WTC11 (cell line): Measurements from ENCODE around the gene AFAP1L2. TPM values are rescaled to one million over a fixed set of nuclear protein-coding genes. Genes with fewer than 3 reads are reported as not detected.

Experiments
- ATAC-seq: fragments of 200-7000 bp; cut with Tn5 transposase; 2 replicates; pipeline ENCODE4 v1.10.0; 2021; ENCODE audit warnings: mild to moderate bottlenecking, moderate library complexity
- CTCF ChIA-PET: fragments of 300-600 bp; sonication (Branson Sonifier 250); formaldehyde crosslinking; loops from one replicate; lab custom pipeline; 2021; ENCODE audit warnings: antibody characterized with exemption; lab: Charles Lee
- POLR2A ChIA-PET: fragments of 350-600 bp; sonication (Branson Sonifier 250); formaldehyde crosslinking; loops from one replicate; lab custom pipeline; 2021; ENCODE audit warnings: antibody characterized with exemption; lab: Charles Lee
- DNase-seq: peaks from one replicate; pipeline ENCODE4 v3.0.0; 2021; ENCODE audit warnings: low spot score
- H3K27ac Mint-ChIP-seq: 2 replicates; pipeline ENCODE4 v1.8.0; 2021; ENCODE audit warnings: mixed read lengths
- H3K27me3 Mint-ChIP-seq: 2 replicates; pipeline ENCODE4 v1.8.0; 2021; ENCODE audit warnings: low read depth, mild to moderate bottlenecking, moderate library complexity, mixed read lengths
- H3K36me3 Mint-ChIP-seq: 2 replicates; pipeline ENCODE4 v1.8.0; 2021; ENCODE audit warnings: mixed read lengths
- H3K4me1 Mint-ChIP-seq: 2 replicates; pipeline ENCODE4 v1.8.0; 2022; ENCODE audit warnings: mixed read lengths
- H3K4me3 Mint-ChIP-seq: 2 replicates; pipeline ENCODE4 v1.8.0; 2021; ENCODE audit warnings: mild to moderate bottlenecking, moderate library complexity, mixed read lengths
- H3K9me3 Mint-ChIP-seq: 2 replicates; pipeline ENCODE4 v1.8.0; 2021; ENCODE audit warnings: mixed read lengths
- CBFB ChIP-seq: sonication (generic); formaldehyde crosslinking; IDR thresholded peaks from 2 replicates; pipeline ENCODE4 v1.8.1; 2022; ENCODE audit warnings: mild to moderate bottlenecking, low read depth, missing genetic modification reagents
- E2F5 ChIP-seq: sonication (generic); formaldehyde crosslinking; IDR thresholded peaks from 2 replicates; pipeline ENCODE4 v1.8.1; 2022; ENCODE audit warnings: mild to moderate bottlenecking, moderate library complexity, missing genetic modification reagents
- ETV6 ChIP-seq: sonication (generic); formaldehyde crosslinking; IDR thresholded peaks from 2 replicates; pipeline ENCODE4 v1.8.1; 2022; ENCODE audit warnings: mild to moderate bottlenecking, missing genetic modification reagents
- FOXJ3 ChIP-seq: sonication (generic); formaldehyde crosslinking; IDR thresholded peaks from 2 replicates; pipeline ENCODE4 v1.9.0; 2021; ENCODE audit warnings: missing genetic modification reagents, mild to moderate bottlenecking, borderline replicate concordance
- HMGA2 ChIP-seq: fragments of 250-450 bp; sonication (Bioruptor Pico); IDR thresholded peaks from 2 replicates; pipeline ENCODE4 v1.4.0; 2021; ENCODE audit warnings: mild to moderate bottlenecking, moderate library complexity
- IRF1 ChIP-seq: sonication (generic); formaldehyde crosslinking; IDR thresholded peaks from 2 replicates; pipeline ENCODE4 v1.8.0; 2023; ENCODE audit warnings: missing genetic modification reagents
- NFATC4 ChIP-seq: fragments of 250-450 bp; sonication (Bioruptor Pico); IDR thresholded peaks from 2 replicates; pipeline ENCODE4 v1.9.0; 2021; ENCODE audit warnings: mild to moderate bottlenecking
- NFYB ChIP-seq: sonication (generic); formaldehyde crosslinking; conservative IDR thresholded peaks from 2 replicates; pipeline ENCODE4 v1.8.0; 2022; ENCODE audit warnings: low read depth, missing genetic modification reagents
- PRDM15 ChIP-seq: sonication (generic); formaldehyde crosslinking; IDR thresholded peaks from 2 replicates; pipeline ENCODE4 v1.8.0; 2022; ENCODE audit warnings: missing genetic modification reagents
- STAT6 ChIP-seq: sonication (generic); formaldehyde crosslinking; conservative IDR thresholded peaks from 2 replicates; pipeline ENCODE4 v1.8.1; 2023; ENCODE audit warnings: mild to moderate bottlenecking, low read depth, missing genetic modification reagents, moderate library complexity
- TEAD1 ChIP-seq: sonication (generic); formaldehyde crosslinking; IDR thresholded peaks from 2 replicates; pipeline ENCODE4 v1.8.0; 2022; ENCODE audit warnings: mild to moderate bottlenecking, missing genetic modification reagents
- ZNF121 ChIP-seq: sonication (generic); formaldehyde crosslinking; IDR thresholded peaks from 2 replicates; pipeline ENCODE4 v1.8.0; 2023; ENCODE audit warnings: missing genetic modification reagents
- ZNF263 ChIP-seq: sonication (generic); formaldehyde crosslinking; IDR thresholded peaks from 2 replicates; pipeline ENCODE4 v1.8.1; 2022; ENCODE audit warnings: low read depth, mild to moderate bottlenecking, moderate library complexity, missing genetic modification reagents
- ZNF423 ChIP-seq: fragments of 250-450 bp; sonication (Bioruptor Pico); IDR thresholded peaks from 2 replicates; pipeline ENCODE4 v2.1.2; 2022; ENCODE audit warnings: mild to moderate bottlenecking, moderate library complexity
- ZSCAN18 ChIP-seq: fragments of 250-450 bp; sonication (Bioruptor Pico); IDR thresholded peaks from 2 replicates; pipeline ENCODE4 v2.1.2; 2022; ENCODE audit warnings: mild to moderate bottlenecking, moderate library complexity
- total RNA-seq: library from RNA; stranded (reverse); gene quantifications from 3 replicates; pipeline ENCODE4 v1.2.3, GENCODE V29; 2021
- TF ChIP-seq, protein P1 (sequence below): sonication (generic); formaldehyde crosslinking; IDR thresholded peaks from 2 replicates; pipeline ENCODE4 v1.8.1; 2023; ENCODE audit warnings: mild to moderate bottlenecking, missing genetic modification reagents, moderate library complexity
- TF ChIP-seq, protein P2 (sequence below): sonication (generic); formaldehyde crosslinking; conservative IDR thresholded peaks from 2 replicates; pipeline ENCODE4 v1.8.1; 2022; ENCODE audit warnings: mild to moderate bottlenecking, missing genetic modification reagents
- TF ChIP-seq, protein P3 (sequence below): sonication (generic); formaldehyde crosslinking; IDR thresholded peaks from 2 replicates; pipeline ENCODE4 v1.8.1; 2023; ENCODE audit warnings: mild to moderate bottlenecking, missing genetic modification reagents, borderline replicate concordance
- TF ChIP-seq, protein P4 (sequence below): sonication (generic); formaldehyde crosslinking; IDR thresholded peaks from 2 replicates; pipeline ENCODE4 v1.8.0; 2022; ENCODE audit warnings: mild to moderate bottlenecking, missing genetic modification reagents

The AFAP1L2 gene
- total RNA-seq, 1 experiment from 2014 or later: 5.0 TPM

DNA sequence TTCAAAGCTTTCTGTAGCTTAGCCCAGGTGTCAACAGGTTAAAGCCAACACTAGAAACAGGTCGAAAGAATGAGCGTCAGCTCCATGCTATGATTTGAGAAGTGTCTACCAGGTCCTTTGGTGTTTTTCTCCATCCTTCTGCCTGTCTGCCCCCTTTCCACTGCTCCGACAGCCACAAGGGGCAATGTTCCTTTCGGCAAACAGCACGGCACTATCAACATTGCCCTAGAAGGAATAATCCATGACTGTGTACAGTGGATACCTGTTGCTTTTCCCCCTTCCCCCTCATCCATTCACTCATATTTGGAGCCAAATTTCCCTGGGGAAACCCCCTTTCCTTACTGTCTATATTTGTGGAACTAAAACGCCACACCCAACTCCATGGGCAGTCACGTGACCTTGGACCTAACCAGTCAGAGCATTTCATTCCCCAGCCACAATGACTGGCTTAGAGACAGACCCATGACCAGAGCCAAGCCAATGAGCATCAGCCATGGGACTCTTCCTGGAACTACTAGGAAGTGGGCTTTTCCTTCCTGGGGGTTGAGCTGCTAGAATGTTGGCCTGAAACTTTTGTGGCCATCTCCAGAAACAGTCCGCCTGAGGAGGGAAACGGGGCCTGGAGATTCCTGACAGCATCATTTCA, 51.5 kb downstream of the AFAP1L2 start:
- POLR2A ChIA-PET: no interaction called here
- Mint-ChIP-seq H3K27ac (no peak overlapping the region), H3K27me3 (no peaks in the 10 kb centered on the region), H3K4me3 (no peak overlapping the region), H3K36me3 (no peaks in the 10 kb centered on the region), H3K4me1 (peaks cover 28% of the 10 kb centered on the region), H3K9me3 (no peaks in the 10 kb centered on the region)
- no peak for DNase-seq
- ATAC-seq: peak; percentile 50
- CTCF ChIA-PET: interaction anchor here (0.6 to 1.2 kb wide), 3 partner anchors 36 to 119 kb away, joined by 3 read pairs; no protein-coding TSS in a partner anchor
- TF ChIP-seq ZNF423 (CRISPR knock-in tag) (no peak), TEAD1 (CRISPR knock-in tag) (no peak), FOXJ3 (CRISPR knock-in tag) (no peak)
- TF ChIP-seq, protein P1, sequence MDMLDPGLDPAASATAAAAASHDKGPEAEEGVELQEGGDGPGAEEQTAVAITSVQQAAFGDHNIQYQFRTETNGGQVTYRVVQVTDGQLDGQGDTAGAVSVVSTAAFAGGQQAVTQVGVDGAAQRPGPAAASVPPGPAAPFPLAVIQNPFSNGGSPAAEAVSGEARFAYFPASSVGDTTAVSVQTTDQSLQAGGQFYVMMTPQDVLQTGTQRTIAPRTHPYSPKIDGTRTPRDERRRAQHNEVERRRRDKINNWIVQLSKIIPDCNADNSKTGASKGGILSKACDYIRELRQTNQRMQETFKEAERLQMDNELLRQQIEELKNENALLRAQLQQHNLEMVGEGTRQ (CRISPR knock-in tag): peak; percentile 69
- TF ChIP-seq, protein P2, sequence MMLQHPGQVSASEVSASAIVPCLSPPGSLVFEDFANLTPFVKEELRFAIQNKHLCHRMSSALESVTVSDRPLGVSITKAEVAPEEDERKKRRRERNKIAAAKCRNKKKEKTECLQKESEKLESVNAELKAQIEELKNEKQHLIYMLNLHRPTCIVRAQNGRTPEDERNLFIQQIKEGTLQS (CRISPR knock-in tag): no peak

- DNase-seq: peak; percentile 38
- Mint-ChIP-seq H3K4me1 (peaks cover 26% of the 10 kb centered on the region), H3K9me3 (no peaks in the 10 kb centered on the region), H3K4me3 (no peak overlapping the region), H3K36me3 (no peaks in the 10 kb centered on the region), H3K27me3 (no peaks in the 10 kb centered on the region), H3K27ac (no peak overlapping the region)
- ATAC-seq: peak; percentile 67
- CTCF ChIA-PET: no interaction called here
- POLR2A ChIA-PET: no interaction called here
- TF ChIP-seq PRDM15 (no peak), CBFB (no peak), NFYB (CRISPR knock-in tag) (no peak), NFATC4 (CRISPR knock-in tag) (no peak), IRF1 (CRISPR knock-in tag) (no peak), HMGA2 (no peak), ZNF121 (CRISPR knock-in tag) (no peak), ETV6 (CRISPR knock-in tag) (no peak), ZSCAN18 (CRISPR knock-in tag) (no peak), STAT6 (CRISPR knock-in tag) (no peak), E2F5 (CRISPR knock-in tag) (no peak), ZNF263 (CRISPR knock-in tag) (no peak)
- TF ChIP-seq, protein P3, sequence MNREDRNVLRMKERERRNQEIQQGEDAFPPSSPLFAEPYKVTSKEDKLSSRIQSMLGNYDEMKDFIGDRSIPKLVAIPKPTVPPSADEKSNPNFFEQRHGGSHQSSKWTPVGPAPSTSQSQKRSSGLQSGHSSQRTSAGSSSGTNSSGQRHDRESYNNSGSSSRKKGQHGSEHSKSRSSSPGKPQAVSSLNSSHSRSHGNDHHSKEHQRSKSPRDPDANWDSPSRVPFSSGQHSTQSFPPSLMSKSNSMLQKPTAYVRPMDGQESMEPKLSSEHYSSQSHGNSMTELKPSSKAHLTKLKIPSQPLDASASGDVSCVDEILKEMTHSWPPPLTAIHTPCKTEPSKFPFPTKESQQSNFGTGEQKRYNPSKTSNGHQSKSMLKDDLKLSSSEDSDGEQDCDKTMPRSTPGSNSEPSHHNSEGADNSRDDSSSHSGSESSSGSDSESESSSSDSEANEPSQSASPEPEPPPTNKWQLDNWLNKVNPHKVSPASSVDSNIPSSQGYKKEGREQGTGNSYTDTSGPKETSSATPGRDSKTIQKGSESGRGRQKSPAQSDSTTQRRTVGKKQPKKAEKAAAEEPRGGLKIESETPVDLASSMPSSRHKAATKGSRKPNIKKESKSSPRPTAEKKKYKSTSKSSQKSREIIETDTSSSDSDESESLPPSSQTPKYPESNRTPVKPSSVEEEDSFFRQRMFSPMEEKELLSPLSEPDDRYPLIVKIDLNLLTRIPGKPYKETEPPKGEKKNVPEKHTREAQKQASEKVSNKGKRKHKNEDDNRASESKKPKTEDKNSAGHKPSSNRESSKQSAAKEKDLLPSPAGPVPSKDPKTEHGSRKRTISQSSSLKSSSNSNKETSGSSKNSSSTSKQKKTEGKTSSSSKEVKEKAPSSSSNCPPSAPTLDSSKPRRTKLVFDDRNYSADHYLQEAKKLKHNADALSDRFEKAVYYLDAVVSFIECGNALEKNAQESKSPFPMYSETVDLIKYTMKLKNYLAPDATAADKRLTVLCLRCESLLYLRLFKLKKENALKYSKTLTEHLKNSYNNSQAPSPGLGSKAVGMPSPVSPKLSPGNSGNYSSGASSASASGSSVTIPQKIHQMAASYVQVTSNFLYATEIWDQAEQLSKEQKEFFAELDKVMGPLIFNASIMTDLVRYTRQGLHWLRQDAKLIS (CRISPR knock-in tag): no peak
- TF ChIP-seq, protein P4, sequence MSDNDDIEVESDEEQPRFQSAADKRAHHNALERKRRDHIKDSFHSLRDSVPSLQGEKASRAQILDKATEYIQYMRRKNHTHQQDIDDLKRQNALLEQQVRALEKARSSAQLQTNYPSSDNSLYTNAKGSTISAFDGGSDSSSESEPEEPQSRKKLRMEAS (CRISPR knock-in tag): no peak
Measured at GRCh38 chr10:114350751-114351150, 53.6 kb downstream of the AFAP1L2 start.
